Body of pancreas (tissue), 4 donors: ENCODE measurements around the gene ARHGEF28. TPM values are rescaled to one million over a fixed set of nuclear protein-coding genes. Genes with fewer than 3 reads are reported as not detected.

Experiments used
- ATAC-seq: fragments of 150-250 bp; one replicate; pipeline ENCODE4 v1.9.1; 2016
- DNase-seq, 4 donors: peaks; one replicate each; pipeline ENCODE4 v3.0.0-alpha.2; 2019
- H3K27ac ChIP-seq, 4 donors: fragments of 200-600 bp; sonication (generic); 1 replicate in 3 of 4; 2 replicates in 1 of 4; pipeline versions ENCODE4 v1.5.1 to v1.6.1; 2016 to 2019; ENCODE audit warnings: mild to moderate bottlenecking in 1 of 4, mixed read lengths in 1 of 4, moderate library complexity in 1 of 4
- H3K27me3 ChIP-seq, 2 donors: fragments of 200-600 bp; sonication (generic); one replicate each; pipeline ENCODE4 v1.6.0; 2016; ENCODE audit warnings: mild to moderate bottlenecking in 1 of 2
- H3K36me3 ChIP-seq, 2 donors: fragments of 200-600 bp; sonication (generic); replicated peaks in 1 of 2; 2 replicates each; pipeline ENCODE4 v1.5.1; 2016; ENCODE audit warnings: low read depth in 2 of 2; ENCODE audit not compliant: insufficient read depth in 1 of 2
- H3K4me1 ChIP-seq: fragments of 200-600 bp; sonication (generic); one replicate; pipeline ENCODE4 v1.6.0; 2016
- H3K4me3 ChIP-seq, 2 donors: fragments of 200-600 bp; sonication (generic); 1 replicate in 1 of 2; 2 replicates in 1 of 2; pipeline ENCODE4 v1.5.1; 2016 to 2019
- H3K9me3 ChIP-seq, 3 donors: fragments of 200-600 bp; sonication (generic); 1 replicate in 2 of 3; 2 replicates in 1 of 3; pipeline ENCODE4 v1.5.1; 2016
- POLR2A ChIP-seq, 3 donors: fragments of 450-650 bp; IDR thresholded peaks; one replicate each; pipeline ENCODE4 v1.6.1; 2016; ENCODE audit warnings: antibody characterized with exemption in 3 of 3, mild to moderate bottlenecking in 2 of 3
- whole genome bisulfite sequencing, 2 donors: methylation state at CpG; one replicate each; pipeline ENCODE4 v1.1.5; 2017; 5-methylcytosine and 5-hydroxymethylcytosine counted together
- intact Hi-C: fragments of 100-400 bp; cut with DNase I; formaldehyde crosslinking; loops from one replicate; pipeline ENCODE4 v1.15.1; 2023
- total RNA-seq, 2 donors: library from RNA; depleted of rRNA; stranded (reverse); fragments of >200 nt; gene quantifications; one replicate each; pipeline ENCODE4 v1.1.0, GENCODE V29; 2016
- TF ChIP-seq, protein P1 (sequence below), 7 experiments: fragments of 450-650 bp in 4 of 7; fragments of 200-600 bp in 3 of 7; sonication (generic) in 3 of 7; IDR thresholded peaks; one replicate each; pipeline ENCODE4 v1.5.1; 2016 to 2019; ENCODE audit warnings: antibody characterized with exemption in 7 of 7

ARHGEF28 gene
- total RNA-seq, 2 donors from 2014 or later: 63.0 to 67.2 TPM

GRCh38 chr5:73719632-73720031, 93.6 kb downstream of the ARHGEF28 start:
- intact Hi-C loops: no loop called here
- no peak for TF ChIP-seq POLR2A (IDR thresholded peaks at IDR 0.05)
- TF ChIP-seq, protein P1, sequence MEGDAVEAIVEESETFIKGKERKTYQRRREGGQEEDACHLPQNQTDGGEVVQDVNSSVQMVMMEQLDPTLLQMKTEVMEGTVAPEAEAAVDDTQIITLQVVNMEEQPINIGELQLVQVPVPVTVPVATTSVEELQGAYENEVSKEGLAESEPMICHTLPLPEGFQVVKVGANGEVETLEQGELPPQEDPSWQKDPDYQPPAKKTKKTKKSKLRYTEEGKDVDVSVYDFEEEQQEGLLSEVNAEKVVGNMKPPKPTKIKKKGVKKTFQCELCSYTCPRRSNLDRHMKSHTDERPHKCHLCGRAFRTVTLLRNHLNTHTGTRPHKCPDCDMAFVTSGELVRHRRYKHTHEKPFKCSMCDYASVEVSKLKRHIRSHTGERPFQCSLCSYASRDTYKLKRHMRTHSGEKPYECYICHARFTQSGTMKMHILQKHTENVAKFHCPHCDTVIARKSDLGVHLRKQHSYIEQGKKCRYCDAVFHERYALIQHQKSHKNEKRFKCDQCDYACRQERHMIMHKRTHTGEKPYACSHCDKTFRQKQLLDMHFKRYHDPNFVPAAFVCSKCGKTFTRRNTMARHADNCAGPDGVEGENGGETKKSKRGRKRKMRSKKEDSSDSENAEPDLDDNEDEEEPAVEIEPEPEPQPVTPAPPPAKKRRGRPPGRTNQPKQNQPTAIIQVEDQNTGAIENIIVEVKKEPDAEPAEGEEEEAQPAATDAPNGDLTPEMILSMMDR (IDR thresholded peaks at IDR 0.05): no peak
- H3K4me1 ChIP-seq: peaks cover 5% of the 10 kb centered on the region
- WGBS, 2 donors: 47 to 52% methylated on average over 3 of the region's 3 CpGs
- H3K9me3 ChIP-seq: no peaks in the 10 kb centered on the region
- H3K36me3 ChIP-seq: no peaks in the 10 kb centered on the region
- no peak for ATAC-seq
- no peak for DNase-seq
- H3K4me3 ChIP-seq: no peak overlapping the region
- no peaks in the 10 kb centered on the region for H3K27me3 ChIP-seq
- no peak overlapping the region for H3K27ac ChIP-seq

- intact Hi-C loops: no loop called here
- Histone ChIP-seq H3K9me3 (no peaks in the 10 kb centered on the region), H3K27ac (no peak overlapping the region), H3K27me3 (no peaks in the 10 kb centered on the region), H3K4me3 (no peak overlapping the region), H3K4me1 (peaks cover 31% of the 10 kb centered on the region), H3K36me3 (no peaks in the 10 kb centered on the region)
- TF ChIP-seq, protein P1 (IDR thresholded peaks at IDR 0.05): no peak
- TF ChIP-seq POLR2A (IDR thresholded peaks at IDR 0.05): no peak
- no peak for DNase-seq
- ATAC-seq: no peak
- 49 to 50% methylated on average over 1 of the region's 1 CpG for WGBS, 2 donors
These were observed 96.2 kb downstream of the ARHGEF28 start for GRCh38 chr5:73722231-73722630.

GRCh38 chr5:73726071-73726470, 100.1 kb downstream of the ARHGEF28 start:
- DNase-seq (peak in 2 of 4 donors; percentile 10 to 20), ATAC-seq (no peak)
- no peaks in the 10 kb centered on the region for H3K9me3 ChIP-seq
- peak overlapping the region in 3 of 4 donors; percentile 79 to 82 (median 80) for H3K27ac ChIP-seq
- H3K4me1 ChIP-seq: peaks cover 65% of the 10 kb centered on the region
- no peaks in the 10 kb centered on the region for H3K36me3 ChIP-seq
- no peak overlapping the region for H3K4me3 ChIP-seq
- no peak for TF ChIP-seq POLR2A (IDR thresholded peaks at IDR 0.05)
- TF ChIP-seq, protein P1 (IDR thresholded peaks at IDR 0.05): no peak
- intact Hi-C loops: no loop called here
- H3K27me3 ChIP-seq: no peaks in the 10 kb centered on the region

GRCh38 chr5:73726606-73727231, 100.7 kb downstream of the ARHGEF28 start:
- ATAC-seq (no peak), DNase-seq (no peak)
- H3K4me1 ChIP-seq: peaks cover 65% of the 10 kb centered on the region
- H3K27me3 ChIP-seq: no peaks in the 10 kb centered on the region
- WGBS, 2 donors: 40 to 52% methylated on average over 5 of the region's 5 CpGs
- TF ChIP-seq POLR2A (IDR thresholded peaks at IDR 0.05): no peak
- TF ChIP-seq, protein P1 (IDR thresholded peaks at IDR 0.05): no peak
- no peaks in the 10 kb centered on the region for H3K36me3 ChIP-seq
- intact Hi-C loops: no loop called here
- peak overlapping the region; percentile 4 to 82 (median 80) for H3K27ac ChIP-seq
- H3K4me3 ChIP-seq: no peak overlapping the region
- H3K9me3 ChIP-seq: no peaks in the 10 kb centered on the region

DNA sequence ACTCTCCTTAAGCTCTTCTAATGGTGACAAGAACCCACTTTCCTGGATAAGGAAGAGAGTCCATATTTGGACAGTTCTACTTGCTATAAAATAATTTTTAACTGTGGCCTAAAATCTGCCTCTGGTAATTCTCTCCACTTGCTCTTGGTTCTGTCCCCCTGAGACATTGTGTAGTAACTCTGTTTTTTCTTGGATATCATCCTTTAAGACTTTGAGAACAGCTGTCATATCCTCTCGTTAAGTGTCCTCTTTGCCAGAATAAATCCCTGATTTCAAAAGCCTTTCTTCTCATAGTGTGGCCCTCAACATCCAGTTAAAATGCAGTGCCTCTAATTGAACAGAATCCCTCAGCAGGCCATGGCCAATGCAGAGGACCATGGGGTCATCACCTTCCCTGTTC, 101.5 kb downstream of the ARHGEF28 start:
- 53 to 70% methylated on average over 1 of the region's 1 CpG for WGBS, 2 donors
- Histone ChIP-seq H3K4me1 (peaks cover 69% of the 10 kb centered on the region), H3K27me3 (no peaks in the 10 kb centered on the region), H3K36me3 (no peaks in the 10 kb centered on the region), H3K27ac (peak overlapping the region; percentile 33 to 82 (median 80)), H3K9me3 (no peaks in the 10 kb centered on the region), H3K4me3 (no peak overlapping the region)
- ATAC-seq: no peak
- intact Hi-C loops: no loop called here
- TF ChIP-seq, protein P1 (IDR thresholded peaks at IDR 0.05): no peak
- TF ChIP-seq POLR2A (IDR thresholded peaks at IDR 0.05): no peak
- no peak for DNase-seq
